Fibroblast of villous mesenchyme (primary cell): ENCODE measurements around the gene IRS1. TPM values are rescaled to one million over a fixed set of nuclear protein-coding genes. Genes with fewer than 3 reads are reported as not detected.

Source experiments
- DNase-seq: peaks from one replicate; pipeline ENCODE4 v3.0.0-alpha.2; 2010; ENCODE audit warnings: low read depth
- H3K4me3 ChIP-seq: 2 replicates; pipeline ENCODE4 v1.5.1; 2011; ENCODE audit warnings: low read depth, mild to moderate bottlenecking, low read length
- CTCF ChIP-seq: IDR thresholded peaks from 2 replicates; pipeline ENCODE4 v1.5.1; 2012; ENCODE audit warnings: low read depth, mild to moderate bottlenecking, low read length; ENCODE audit not compliant: insufficient read depth
- total RNA-seq: library from RNA; depleted of rRNA; stranded (reverse); fragments of >200 nt; gene quantifications from 2 replicates; pipeline ENCODE4 v1.2.3, GENCODE V29; 2012

Gene IRS1
- total RNA-seq, 1 donor, result 33.2 TPM

GRCh38 chr2:226839951-226840350, 40.3 kb upstream of the IRS1 start:
- H3K4me3 ChIP-seq, result no peak overlapping the region
- no peak for DNase-seq
- TF ChIP-seq CTCF, result no peak

GRCh38 chr2:226839161-226839560, 39.5 kb upstream of the IRS1 start:
- no peak for DNase-seq
- TF ChIP-seq CTCF, result no peak
- H3K4me3 ChIP-seq, result no peak overlapping the region

GRCh38 chr2:226838722-226839121, 39.1 kb upstream of the IRS1 start:
- TF ChIP-seq CTCF, result no peak
- peak; percentile 40 for DNase-seq
- no peak overlapping the region for H3K4me3 ChIP-seq

GRCh38 chr2:226837787-226838603, 38.4 kb upstream of the IRS1 start:
- no peak for TF ChIP-seq CTCF
- no peak overlapping the region for H3K4me3 ChIP-seq
- no peak for DNase-seq

GRCh38 chr2:226837334-226837733, 37.7 kb upstream of the IRS1 start:
- peak overlapping the region; percentile 84 for H3K4me3 ChIP-seq
- TF ChIP-seq CTCF, result no peak

GRCh38 chr2:226836548-226836885, 36.9 kb upstream of the IRS1 start:
- no peak for DNase-seq
- TF ChIP-seq CTCF, result no peak
- H3K4me3 ChIP-seq, result peak overlapping the region; percentile 84

More at GRCh38 chr2:226837334-226837733, 37.7 kb upstream of the IRS1 start:
- DNase-seq, result no peak
